ENCODE results near the gene ALAS1.
"Not testable (repeated sequence)": the region's sequence is repeated elsewhere in the genome, so short reads cannot be mapped to it uniquely, and the experiment has no call there.

ALAS1 gene

GRCh38 chr3:52178126-52178525, 19.8 kb upstream of the ALAS1 start:
- H3K36me3 ChIP-seq (ENCODE audit: control insufficient read depth, low read depth, low read length); H3K9me3 ChIP-seq (ENCODE audit: control insufficient read depth, low read depth, low read length); H3K27ac ChIP-seq (ENCODE audit: low read length); H3K9ac ChIP-seq (ENCODE audit: low read length); H3K4me3 ChIP-seq (ENCODE audit: low read length); H3K27me3 ChIP-seq (ENCODE audit: control insufficient read depth, insufficient read depth, low read length); H3K4me1 ChIP-seq (ENCODE audit: control insufficient read depth, low read depth, low read length): not testable (repeated sequence)

GRCh38 chr3:52178537-52178936, 19.4 kb upstream of the ALAS1 start:
- Histone ChIP-seq H3K4me1 (ENCODE audit: control insufficient read depth, low read depth, low read length) (no peaks in the 10 kb centered on the region), H3K4me3 (ENCODE audit: low read length) (no peak overlapping the region), H3K9ac (ENCODE audit: low read length) (no peak overlapping the region), H3K27me3 (ENCODE audit: control insufficient read depth, insufficient read depth, low read length) (no peaks in the 10 kb centered on the region), H3K36me3 (ENCODE audit: control insufficient read depth, low read depth, low read length) (no peaks in the 10 kb centered on the region), H3K27ac (ENCODE audit: low read length) (no peak overlapping the region), H3K9me3 (ENCODE audit: control insufficient read depth, low read depth, low read length) (no peaks in the 10 kb centered on the region)

- Histone ChIP-seq H3K36me3 (ENCODE audit: control insufficient read depth, low read depth, low read length) (no peaks in the 10 kb centered on the region), H3K4me1 (ENCODE audit: control insufficient read depth, low read depth, low read length) (no peaks in the 10 kb centered on the region), H3K9me3 (ENCODE audit: control insufficient read depth, low read depth, low read length) (no peaks in the 10 kb centered on the region), H3K27ac (ENCODE audit: low read length) (no peak overlapping the region), H3K4me3 (ENCODE audit: low read length) (no peak overlapping the region), H3K27me3 (ENCODE audit: control insufficient read depth, insufficient read depth, low read length) (no peaks in the 10 kb centered on the region), H3K9ac (ENCODE audit: low read length) (no peak overlapping the region)
Observed at GRCh38 chr3:52181543-52181942, 16.4 kb upstream of the ALAS1 start.

GRCh38 chr3:52182196-52182595, 15.8 kb upstream of the ALAS1 start:
- H3K4me3 ChIP-seq (ENCODE audit: low read length) = no peak overlapping the region
- H3K9me3 ChIP-seq (ENCODE audit: control insufficient read depth, low read depth, low read length) = no peaks in the 10 kb centered on the region
- H3K9ac ChIP-seq (ENCODE audit: low read length) = no peak overlapping the region
- H3K36me3 ChIP-seq (ENCODE audit: control insufficient read depth, low read depth, low read length) = no peaks in the 10 kb centered on the region
- no peaks in the 10 kb centered on the region for H3K27me3 ChIP-seq (ENCODE audit: control insufficient read depth, insufficient read depth, low read length)
- no peak overlapping the region for H3K27ac ChIP-seq (ENCODE audit: low read length)
- H3K4me1 ChIP-seq (ENCODE audit: control insufficient read depth, low read depth, low read length) = no peaks in the 10 kb centered on the region

- Histone ChIP-seq H3K9me3 (ENCODE audit: control insufficient read depth, low read depth, low read length) (no peaks in the 10 kb centered on the region), H3K4me3 (ENCODE audit: low read length) (no peak overlapping the region), H3K27ac (ENCODE audit: low read length) (no peak overlapping the region), H3K9ac (ENCODE audit: low read length) (no peak overlapping the region), H3K27me3 (ENCODE audit: control insufficient read depth, insufficient read depth, low read length) (no peaks in the 10 kb centered on the region), H3K36me3 (ENCODE audit: control insufficient read depth, low read depth, low read length) (no peaks in the 10 kb centered on the region), H3K4me1 (ENCODE audit: control insufficient read depth, low read depth, low read length) (no peaks in the 10 kb centered on the region)
Observed at GRCh38 chr3:52182691-52183090, 15.3 kb upstream of the ALAS1 start.

GRCh38 chr3:52183786-52184445, 14.0 kb upstream of the ALAS1 start:
- Histone ChIP-seq H3K4me3 (ENCODE audit: low read length) (no peak overlapping the region), H3K9me3 (ENCODE audit: control insufficient read depth, low read depth, low read length) (no peaks in the 10 kb centered on the region), H3K4me1 (ENCODE audit: control insufficient read depth, low read depth, low read length) (no peaks in the 10 kb centered on the region), H3K27me3 (ENCODE audit: control insufficient read depth, insufficient read depth, low read length) (no peaks in the 10 kb centered on the region), H3K36me3 (ENCODE audit: control insufficient read depth, low read depth, low read length) (no peaks in the 10 kb centered on the region), H3K27ac (ENCODE audit: low read length) (no peak overlapping the region), H3K9ac (ENCODE audit: low read length) (no peak overlapping the region)

- no peak overlapping the region for H3K27ac ChIP-seq (ENCODE audit: low read length)
- H3K36me3 ChIP-seq (ENCODE audit: control insufficient read depth, low read depth, low read length) = no peaks in the 10 kb centered on the region
Observed at GRCh38 chr3:52184690-52185089, 13.3 kb upstream of the ALAS1 start.

GRCh38 chr3:52185311-52185710, 12.6 kb upstream of the ALAS1 start:
- Histone ChIP-seq H3K27me3 (ENCODE audit: control insufficient read depth, insufficient read depth, low read length) (no peaks in the 10 kb centered on the region), H3K9me3 (ENCODE audit: control insufficient read depth, low read depth, low read length) (no peaks in the 10 kb centered on the region), H3K4me3 (ENCODE audit: low read length) (no peak overlapping the region), H3K36me3 (ENCODE audit: control insufficient read depth, low read depth, low read length) (no peaks in the 10 kb centered on the region), H3K9ac (ENCODE audit: low read length) (no peak overlapping the region), H3K4me1 (ENCODE audit: control insufficient read depth, low read depth, low read length) (no peaks in the 10 kb centered on the region), H3K27ac (ENCODE audit: low read length) (no peak overlapping the region)

More at GRCh38 chr3:52184690-52185089, 13.3 kb upstream of the ALAS1 start:
- Histone ChIP-seq H3K4me3 (ENCODE audit: low read length) (no peak overlapping the region), H3K4me1 (ENCODE audit: control insufficient read depth, low read depth, low read length) (no peaks in the 10 kb centered on the region), H3K9ac (ENCODE audit: low read length) (no peak overlapping the region), H3K9me3 (ENCODE audit: control insufficient read depth, low read depth, low read length) (no peaks in the 10 kb centered on the region), H3K27me3 (ENCODE audit: control insufficient read depth, insufficient read depth, low read length) (no peaks in the 10 kb centered on the region)

GRCh38 chr3:52185837-52186236, 12.1 kb upstream of the ALAS1 start:
- Histone ChIP-seq H3K9ac (ENCODE audit: low read length) (no peak overlapping the region), H3K4me1 (ENCODE audit: control insufficient read depth, low read depth, low read length) (no peaks in the 10 kb centered on the region), H3K27me3 (ENCODE audit: control insufficient read depth, insufficient read depth, low read length) (no peaks in the 10 kb centered on the region), H3K4me3 (ENCODE audit: low read length) (no peak overlapping the region), H3K9me3 (ENCODE audit: control insufficient read depth, low read depth, low read length) (no peaks in the 10 kb centered on the region), H3K27ac (ENCODE audit: low read length) (no peak overlapping the region), H3K36me3 (ENCODE audit: control insufficient read depth, low read depth, low read length) (no peaks in the 10 kb centered on the region)

- no peaks in the 10 kb centered on the region for H3K9me3 ChIP-seq (ENCODE audit: control insufficient read depth, low read depth, low read length)
- no peaks in the 10 kb centered on the region for H3K27me3 ChIP-seq (ENCODE audit: control insufficient read depth, insufficient read depth, low read length)
- H3K4me3 ChIP-seq (ENCODE audit: low read length) = no peak overlapping the region
- no peak overlapping the region for H3K9ac ChIP-seq (ENCODE audit: low read length)
- H3K4me1 ChIP-seq (ENCODE audit: control insufficient read depth, low read depth, low read length) = no peaks in the 10 kb centered on the region
- H3K36me3 ChIP-seq (ENCODE audit: control insufficient read depth, low read depth, low read length) = no peaks in the 10 kb centered on the region
- no peak overlapping the region for H3K27ac ChIP-seq (ENCODE audit: low read length)
Observed at GRCh38 chr3:52186729-52187128, 11.2 kb upstream of the ALAS1 start.

- H3K4me3 ChIP-seq (ENCODE audit: low read length) = no peak overlapping the region
- no peaks in the 10 kb centered on the region for H3K9me3 ChIP-seq (ENCODE audit: control insufficient read depth, low read depth, low read length)
- no peaks in the 10 kb centered on the region for H3K4me1 ChIP-seq (ENCODE audit: control insufficient read depth, low read depth, low read length)
- H3K27ac ChIP-seq (ENCODE audit: low read length) = no peak overlapping the region
- no peaks in the 10 kb centered on the region for H3K27me3 ChIP-seq (ENCODE audit: control insufficient read depth, insufficient read depth, low read length)
- H3K9ac ChIP-seq (ENCODE audit: low read length) = no peak overlapping the region
- no peaks in the 10 kb centered on the region for H3K36me3 ChIP-seq (ENCODE audit: control insufficient read depth, low read depth, low read length)
Observed at GRCh38 chr3:52188556-52188955, 9.4 kb upstream of the ALAS1 start.

- Histone ChIP-seq H3K36me3 (ENCODE audit: control insufficient read depth, low read depth, low read length) (no peaks in the 10 kb centered on the region), H3K4me1 (ENCODE audit: control insufficient read depth, low read depth, low read length) (no peaks in the 10 kb centered on the region), H3K4me3 (ENCODE audit: low read length) (no peak overlapping the region), H3K9me3 (ENCODE audit: control insufficient read depth, low read depth, low read length) (no peaks in the 10 kb centered on the region), H3K9ac (ENCODE audit: low read length) (no peak overlapping the region), H3K27me3 (ENCODE audit: control insufficient read depth, insufficient read depth, low read length) (no peaks in the 10 kb centered on the region), H3K27ac (ENCODE audit: low read length) (no peak overlapping the region)
Observed at GRCh38 chr3:52190294-52191074, 7.5 kb upstream of the ALAS1 start.
